ENCODE data around the gene HSD17B11.

The HSD17B11 gene

GRCh38 chr4:87382116-87382515, 8.9 kb downstream of the HSD17B11 start:
- Histone ChIP-seq H3K36me3 (ENCODE audit: insufficient read depth, low read length) (no peaks in the 10 kb centered on the region), H3K9me3 (ENCODE audit: low read length) (no peaks in the 10 kb centered on the region), H3K9ac (ENCODE audit: low read length) (no peak overlapping the region), H3K4me3 (ENCODE audit: low read depth in 1 of 2, low read length in 2 of 2) (no peak overlapping the region), H3K27ac (ENCODE audit: low read depth, low read length) (no peak overlapping the region), H3K4me1 (ENCODE audit: insufficient read depth, low read length) (no peaks in the 10 kb centered on the region), H3K27me3 (ENCODE audit: control insufficient read depth in 1 of 2, insufficient read depth in 2 of 2, low read length in 2 of 2) (no peaks in the 10 kb centered on the region)

- Histone ChIP-seq H3K9me3 (ENCODE audit: low read length) (no peaks in the 10 kb centered on the region), H3K27me3 (ENCODE audit: control insufficient read depth in 1 of 2, insufficient read depth in 2 of 2, low read length in 2 of 2) (no peaks in the 10 kb centered on the region), H3K9ac (ENCODE audit: low read length) (no peak overlapping the region), H3K4me1 (ENCODE audit: insufficient read depth, low read length) (no peaks in the 10 kb centered on the region), H3K36me3 (ENCODE audit: insufficient read depth, low read length) (peaks cover 6% of the 10 kb centered on the region), H3K27ac (ENCODE audit: low read depth, low read length) (no peak overlapping the region), H3K4me3 (ENCODE audit: low read depth in 1 of 2, low read length in 2 of 2) (no peak overlapping the region)
These were observed 13.2 kb downstream of the HSD17B11 start for GRCh38 chr4:87377816-87378215.

DNA sequence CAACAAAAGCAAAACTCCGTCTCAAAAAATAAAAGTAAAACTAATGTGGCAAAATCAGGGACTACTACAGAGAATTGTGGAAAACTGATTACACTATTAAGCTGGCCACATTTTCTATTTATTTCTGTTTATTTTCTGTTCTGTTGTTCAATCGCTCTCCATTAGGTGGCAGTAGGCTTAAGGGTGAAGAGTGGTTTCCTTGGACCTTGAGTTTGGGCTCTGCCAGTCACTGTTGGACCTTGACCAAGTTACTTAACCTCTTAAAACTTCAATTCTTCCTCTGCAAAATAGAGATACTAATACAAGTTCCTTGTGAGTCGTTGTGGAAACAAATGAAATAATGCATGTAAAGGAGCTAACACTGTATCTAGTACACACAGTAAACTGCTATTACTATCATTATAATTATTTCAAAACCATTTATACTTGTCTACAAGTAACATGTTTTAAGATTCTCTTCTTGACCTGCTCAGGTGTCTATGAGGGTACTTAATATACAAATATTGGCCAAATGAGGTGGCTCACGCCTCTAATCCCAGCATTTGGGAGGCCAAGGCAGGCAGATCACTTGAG, 15.2 kb downstream of the HSD17B11 start:
- no peaks in the 10 kb centered on the region for H3K4me1 ChIP-seq (ENCODE audit: insufficient read depth, low read length)
- H3K36me3 ChIP-seq (ENCODE audit: insufficient read depth, low read length), result peaks cover 19% of the 10 kb centered on the region
- no peak overlapping the region for H3K9ac ChIP-seq (ENCODE audit: low read length)
- no peaks in the 10 kb centered on the region for H3K9me3 ChIP-seq (ENCODE audit: low read length)
- H3K27ac ChIP-seq (ENCODE audit: low read depth, low read length), result no peak overlapping the region
- H3K4me3 ChIP-seq (ENCODE audit: low read depth in 1 of 2, low read length in 2 of 2), result no peak overlapping the region
- H3K27me3 ChIP-seq (ENCODE audit: control insufficient read depth in 1 of 2, insufficient read depth in 2 of 2, low read length in 2 of 2), result no peaks in the 10 kb centered on the region

- H3K27ac ChIP-seq (ENCODE audit: low read depth, low read length), result no peak overlapping the region
- no peaks in the 10 kb centered on the region for H3K27me3 ChIP-seq (ENCODE audit: control insufficient read depth in 1 of 2, insufficient read depth in 2 of 2, low read length in 2 of 2)
- no peak overlapping the region for H3K9ac ChIP-seq (ENCODE audit: low read length)
- no peaks in the 10 kb centered on the region for H3K4me1 ChIP-seq (ENCODE audit: insufficient read depth, low read length)
- H3K9me3 ChIP-seq (ENCODE audit: low read length), result no peaks in the 10 kb centered on the region
- H3K36me3 ChIP-seq (ENCODE audit: insufficient read depth, low read length), result peaks cover 29% of the 10 kb centered on the region
- H3K4me3 ChIP-seq (ENCODE audit: low read depth in 1 of 2, low read length in 2 of 2), result no peak overlapping the region
These were observed 20.9 kb downstream of the HSD17B11 start for GRCh38 chr4:87370068-87370467.

DNA sequence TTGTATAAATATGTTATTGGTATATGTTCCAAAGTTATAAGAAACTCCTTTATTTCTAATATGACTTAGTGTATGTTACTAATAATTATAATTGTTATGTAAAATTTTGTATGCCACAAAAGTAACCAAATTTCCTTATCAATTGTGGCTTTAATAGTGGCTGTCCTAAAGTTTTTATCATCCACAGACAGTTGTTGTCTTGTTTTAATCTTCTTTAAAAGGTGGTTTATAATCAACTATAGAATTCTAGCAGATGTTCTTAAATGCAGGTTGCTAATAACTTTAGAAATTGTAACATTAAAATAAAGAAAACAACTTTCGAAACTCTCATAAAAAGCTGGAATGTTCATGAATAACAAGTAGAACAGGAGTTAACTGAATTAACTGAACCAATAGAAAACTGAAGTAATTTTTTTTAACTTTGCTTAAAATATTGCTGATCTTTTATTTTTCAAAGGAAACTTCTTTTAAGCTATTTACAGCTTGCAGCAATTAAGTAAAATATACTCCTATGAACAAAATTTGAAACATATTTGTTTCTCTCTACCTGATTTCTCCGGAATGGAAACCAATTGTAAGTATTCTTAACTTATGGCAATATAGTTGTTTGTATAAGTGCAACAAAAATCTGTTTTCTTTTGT, 24.3 kb downstream of the HSD17B11 start:
- H3K27ac ChIP-seq (ENCODE audit: low read depth, low read length), result no peak overlapping the region
- no peaks in the 10 kb centered on the region for H3K4me1 ChIP-seq (ENCODE audit: insufficient read depth, low read length)
- H3K4me3 ChIP-seq (ENCODE audit: low read depth in 1 of 2, low read length in 2 of 2), result no peak overlapping the region
- H3K27me3 ChIP-seq (ENCODE audit: control insufficient read depth in 1 of 2, insufficient read depth in 2 of 2, low read length in 2 of 2), result no peaks in the 10 kb centered on the region
- peaks cover 36% of the 10 kb centered on the region for H3K36me3 ChIP-seq (ENCODE audit: insufficient read depth, low read length)
- no peak overlapping the region for H3K9ac ChIP-seq (ENCODE audit: low read length)
- no peaks in the 10 kb centered on the region for H3K9me3 ChIP-seq (ENCODE audit: low read length)

GRCh38 chr4:87365348-87365747, 25.6 kb downstream of the HSD17B11 start:
- H3K9me3 ChIP-seq (ENCODE audit: low read length), result no peaks in the 10 kb centered on the region
- no peak overlapping the region for H3K27ac ChIP-seq (ENCODE audit: low read depth, low read length)
- no peak overlapping the region for H3K4me3 ChIP-seq (ENCODE audit: low read depth in 1 of 2, low read length in 2 of 2)
- H3K36me3 ChIP-seq (ENCODE audit: insufficient read depth, low read length), result peaks cover 31% of the 10 kb centered on the region
- H3K4me1 ChIP-seq (ENCODE audit: insufficient read depth, low read length), result no peaks in the 10 kb centered on the region
- no peaks in the 10 kb centered on the region for H3K27me3 ChIP-seq (ENCODE audit: control insufficient read depth in 1 of 2, insufficient read depth in 2 of 2, low read length in 2 of 2)
- no peak overlapping the region for H3K9ac ChIP-seq (ENCODE audit: low read length)

DNA sequence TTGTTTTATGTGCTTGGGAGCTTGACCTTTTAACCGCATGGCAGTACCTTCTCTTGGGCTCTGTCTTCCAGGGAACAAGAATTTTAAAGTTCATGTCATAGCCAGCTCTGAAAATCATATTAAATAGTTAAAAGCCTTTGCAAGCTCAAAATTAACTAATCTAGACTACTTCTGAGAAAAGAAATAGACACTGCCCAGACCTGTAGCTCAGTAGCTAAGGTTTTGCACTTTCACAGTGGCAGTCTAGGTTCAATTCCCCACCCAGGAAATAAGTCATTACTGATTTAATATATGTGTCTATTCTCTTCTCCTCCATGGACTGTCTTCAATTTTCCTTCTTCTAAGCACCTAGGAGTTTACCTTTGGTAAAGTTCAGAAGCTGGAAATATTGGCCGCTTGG, 27.4 kb downstream of the HSD17B11 start:
- Histone ChIP-seq H3K27me3 (ENCODE audit: control insufficient read depth in 1 of 2, insufficient read depth in 2 of 2, low read length in 2 of 2) (no peaks in the 10 kb centered on the region), H3K4me3 (ENCODE audit: low read depth in 1 of 2, low read length in 2 of 2) (no peak overlapping the region), H3K36me3 (ENCODE audit: insufficient read depth, low read length) (peaks cover 31% of the 10 kb centered on the region), H3K27ac (ENCODE audit: low read depth, low read length) (no peak overlapping the region), H3K9me3 (ENCODE audit: low read length) (no peaks in the 10 kb centered on the region), H3K9ac (ENCODE audit: low read length) (no peak overlapping the region), H3K4me1 (ENCODE audit: insufficient read depth, low read length) (no peaks in the 10 kb centered on the region)

- H3K4me3 ChIP-seq (ENCODE audit: low read depth in 1 of 2, low read length in 2 of 2), result no peak overlapping the region
- no peaks in the 10 kb centered on the region for H3K4me1 ChIP-seq (ENCODE audit: insufficient read depth, low read length)
- H3K9me3 ChIP-seq (ENCODE audit: low read length), result no peaks in the 10 kb centered on the region
- peaks cover 34% of the 10 kb centered on the region for H3K36me3 ChIP-seq (ENCODE audit: insufficient read depth, low read length)
- no peak overlapping the region for H3K27ac ChIP-seq (ENCODE audit: low read depth, low read length)
- no peak overlapping the region for H3K9ac ChIP-seq (ENCODE audit: low read length)
- H3K27me3 ChIP-seq (ENCODE audit: control insufficient read depth in 1 of 2, insufficient read depth in 2 of 2, low read length in 2 of 2), result no peaks in the 10 kb centered on the region
These were observed 30.6 kb downstream of the HSD17B11 start for GRCh38 chr4:87360338-87360935.

- no peak overlapping the region for H3K9ac ChIP-seq (ENCODE audit: low read length)
- H3K4me3 ChIP-seq (ENCODE audit: low read depth in 1 of 2, low read length in 2 of 2), result no peak overlapping the region
- peaks cover 25% of the 10 kb centered on the region for H3K36me3 ChIP-seq (ENCODE audit: insufficient read depth, low read length)
- no peaks in the 10 kb centered on the region for H3K27me3 ChIP-seq (ENCODE audit: control insufficient read depth in 1 of 2, insufficient read depth in 2 of 2, low read length in 2 of 2)
- H3K4me1 ChIP-seq (ENCODE audit: insufficient read depth, low read length), result no peaks in the 10 kb centered on the region
- H3K9me3 ChIP-seq (ENCODE audit: low read length), result no peaks in the 10 kb centered on the region
- H3K27ac ChIP-seq (ENCODE audit: low read depth, low read length), result no peak overlapping the region
These were observed 31.7 kb downstream of the HSD17B11 start for GRCh38 chr4:87359258-87359657.

- H3K36me3 ChIP-seq (ENCODE audit: insufficient read depth, low read length), result peaks cover 13% of the 10 kb centered on the region
These were observed 34.0 kb downstream of the HSD17B11 start for GRCh38 chr4:87356832-87357526.

GRCh38 chr4:87354168-87355102, 36.6 kb downstream of the HSD17B11 start:
- H3K27ac ChIP-seq (ENCODE audit: low read depth, low read length), result no peak overlapping the region
- H3K9ac ChIP-seq (ENCODE audit: low read length), result no peak overlapping the region
- H3K9me3 ChIP-seq (ENCODE audit: low read length), result no peaks in the 10 kb centered on the region
- no peaks in the 10 kb centered on the region for H3K27me3 ChIP-seq (ENCODE audit: control insufficient read depth in 1 of 2, insufficient read depth in 2 of 2, low read length in 2 of 2)
- no peak overlapping the region for H3K4me3 ChIP-seq (ENCODE audit: low read depth in 1 of 2, low read length in 2 of 2)
- no peaks in the 10 kb centered on the region for H3K4me1 ChIP-seq (ENCODE audit: insufficient read depth, low read length)
- peaks cover 9% of the 10 kb centered on the region for H3K36me3 ChIP-seq (ENCODE audit: insufficient read depth, low read length)

More at GRCh38 chr4:87356832-87357526, 34.0 kb downstream of the HSD17B11 start:
- Histone ChIP-seq H3K9me3 (ENCODE audit: low read length) (no peaks in the 10 kb centered on the region), H3K27ac (ENCODE audit: low read depth, low read length) (no peak overlapping the region), H3K27me3 (ENCODE audit: control insufficient read depth in 1 of 2, insufficient read depth in 2 of 2, low read length in 2 of 2) (no peaks in the 10 kb centered on the region), H3K4me1 (ENCODE audit: insufficient read depth, low read length) (no peaks in the 10 kb centered on the region), H3K4me3 (ENCODE audit: low read depth in 1 of 2, low read length in 2 of 2) (no peak overlapping the region), H3K9ac (ENCODE audit: low read length) (no peak overlapping the region)

Measured in muscle layer of colon (tissue), 2 donors.